ENCODE data around the gene ACAA1. TPM values are rescaled to one million over a fixed set of nuclear protein-coding genes. Genes with fewer than 3 reads are reported as not detected.

The ACAA1 gene
- total and polyA plus RNA-seq, 2 of the 13 experiments (the other 11 are each of a cell fraction or from before 2014, with no cell fraction given) = 60.8 to 188 TPM

GRCh38 chr3:38164952-38165721, 28.2 kb upstream of the ACAA1 start, which contains the start of gene OXSR1 (continued):
- TF ChIP-seq HOXA5 (CRISPR knock-in tag; IDR thresholded peaks at IDR 0.05) (peak; percentile 70; the same call in 1 of the 2 replicates), ZNF790 (CRISPR knock-in tag; IDR thresholded peaks at IDR 0.05; ENCODE audit: borderline replicate concordance) (no peak; the same call in 1 of the 2 replicates), MTA3 (CRISPR knock-in tag; IDR thresholded peaks at IDR 0.05) (no peak), SATB2 (CRISPR knock-in tag; IDR thresholded peaks at IDR 0.05) (no peak), TBP (CRISPR knock-in tag; IDR thresholded peaks at IDR 0.05) (0 out of 2 replicates have a peak, but pooled peaks have one; percentile 39), ZKSCAN8 (CRISPR knock-in tag; IDR thresholded peaks at IDR 0.05; ENCODE audit: borderline replicate concordance) (no peak; the same call in 1 of the 2 replicates), KDM5A (IDR thresholded peaks at IDR 0.05; ENCODE audit: borderline replicate concordance, low read length) (no peak; the same call in 1 of the 2 replicates), ZNF883 (CRISPR knock-in tag; IDR thresholded peaks at IDR 0.05; ENCODE audit: not compliant biosample characterization) (peak; percentile 21), TBX2 (CRISPR knock-in tag; IDR thresholded peaks at IDR 0.05; ENCODE audit: borderline replicate concordance) (peak; percentile 78), ZNF720 (CRISPR knock-in tag; IDR thresholded peaks at IDR 0.05) (no peak), NCOA5 (CRISPR knock-in tag; IDR thresholded peaks at IDR 0.05) (no peak), ZNF607 (CRISPR knock-in tag; IDR thresholded peaks at IDR 0.05; ENCODE audit: borderline replicate concordance) (no peak; the same call in 1 of the 2 replicates), ZNF616 (CRISPR knock-in tag; IDR thresholded peaks at IDR 0.05; ENCODE audit: low read depth) (peak; percentile 80), ZNF546 (CRISPR knock-in tag; conservative IDR thresholded peaks at IDR 0.05) (no peak; the same call in 1 of the 2 replicates), HNF1B (CRISPR knock-in tag; IDR thresholded peaks at IDR 0.05) (peak; percentile 78; the same call in 1 of the 2 replicates), U2AF2 (IDR thresholded peaks at IDR 0.05; ENCODE audit: low read depth, low read length) (no peak), POLR2G (IDR thresholded peaks at IDR 0.05; ENCODE audit: low read depth, low read length) (peak; percentile 78), ZNF598 (CRISPR knock-in tag; IDR thresholded peaks at IDR 0.05; ENCODE audit: borderline replicate concordance) (no peak), ZNF770 (CRISPR knock-in tag; IDR thresholded peaks at IDR 0.05) (no peak), JUNB (CRISPR knock-in tag; IDR thresholded peaks at IDR 0.05; ENCODE audit: borderline replicate concordance) (no peak; the same call in 1 of the 2 replicates), ZNF816 (CRISPR knock-in tag; IDR thresholded peaks at IDR 0.05; ENCODE audit: borderline replicate concordance) (0 out of 2 replicates have a peak, but pooled peaks have one; percentile 6), YEATS2 (CRISPR knock-in tag; IDR thresholded peaks at IDR 0.05; ENCODE audit: borderline replicate concordance) (peak; percentile 73; the same call in 1 of the 2 replicates), NFIB (CRISPR knock-in tag; IDR thresholded peaks at IDR 0.05; ENCODE audit: borderline replicate concordance) (no peak), DRAP1 (CRISPR knock-in tag; IDR thresholded peaks at IDR 0.05) (peak; percentile 64), CREB1 (IDR thresholded peaks at IDR 0.05) (peak; percentile 100), CREB1 (CRISPR knock-in tag; IDR thresholded peaks at IDR 0.05) (peak; percentile 98), ZSCAN22 (CRISPR knock-in tag; IDR thresholded peaks at IDR 0.05) (no peak; the same call in 1 of the 2 replicates), ZBTB21 (CRISPR knock-in tag; IDR thresholded peaks at IDR 0.05) (peak; percentile 99)
